Measurements from ENCODE around the gene SIAH1. TPM values are rescaled to one million over a fixed set of nuclear protein-coding genes. Genes with fewer than 3 reads are reported as not detected.

SIAH1 gene
- total and polyA plus RNA-seq, 2 of the 8 experiments (the other 6 are each of a cell fraction or from before 2014, with no cell fraction given): 19.5 to 33.9 TPM

DNA sequence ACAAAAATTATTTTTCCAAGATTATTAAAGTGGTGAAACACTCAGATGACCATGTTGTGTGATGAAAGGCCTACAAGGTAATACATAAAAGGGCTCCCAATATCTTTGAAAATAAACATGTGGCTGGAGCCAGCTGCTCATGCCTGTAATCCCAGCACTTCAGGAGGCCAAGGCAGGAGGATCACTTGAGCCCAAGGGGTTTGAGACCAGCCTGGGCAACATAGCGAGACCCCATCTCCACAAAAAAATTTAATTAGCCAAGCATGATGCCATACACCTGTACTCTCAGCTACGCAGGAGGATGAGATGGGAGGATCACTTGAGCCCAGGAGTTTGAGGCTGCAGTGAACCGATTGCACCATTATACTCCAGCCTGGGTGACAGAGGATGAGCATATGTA lies 26.8 kb downstream of the SIAH1 start:
- 100% methylated on average over 3 of the region's 3 CpGs; no CpG with 5 or more reads in 1 of the 2 experiments for WGBS, 2 experiments (ENCODE audit: extremely low coverage in 1 of 2, insufficient coverage in 1 of 2, insufficient read length in 1 of 2, insufficient replicate concordance in 2 of 2, low coverage in 1 of 2, low lambda C conversion rate in 2 of 2, missing lambda C conversion rate in 1 of 2)
- no peak overlapping the region for H3K9ac ChIP-seq (replicated peaks in 1 of 4; ENCODE audit: extremely low read depth in 1 of 4, low read depth in 3 of 4, low read length in 3 of 4)

More for the DNA sequence above, 26.8 kb downstream of the SIAH1 start:
- no peak overlapping the region for H2BK20ac ChIP-seq (ENCODE audit: low read length)
- H4K8ac ChIP-seq (ENCODE audit: extremely low read depth, insufficient read depth, low read length): no peak overlapping the region
- H2AFZ ChIP-seq (ENCODE audit: low read length): no peak overlapping the region
- H3K27ac ChIP-seq (ENCODE audit: low read depth, low read length): no peak overlapping the region
- no peak overlapping the region for H3K56ac ChIP-seq (replicated peaks; ENCODE audit: insufficient read length, low read depth, low read length)
- FAIRE-seq (no peak), DNase-seq (ENCODE audit: low read depth in 1 of 2, low spot score in 2 of 2) (no peak)
- no peaks in the 10 kb centered on the region; the same call in 1 of the 2 replicates for H3K23me2 ChIP-seq (ENCODE audit: low read depth, low read length)
- H3K36me3 ChIP-seq (ENCODE audit: control insufficient read depth in 2 of 4, insufficient read depth in 4 of 4, low read length in 3 of 4): peaks cover 0 to 13% (median 1%) of the 10 kb centered on the region in 4 experiments; a peak in 3 of 8 replicates
- H2BK12ac ChIP-seq (ENCODE audit: low read depth, low read length): no peak overlapping the region
- no peak overlapping the region for H3K23ac ChIP-seq (ENCODE audit: insufficient read length)
- ChIA-PET POLR2A (ENCODE audit: partially characterized antibody) (interaction anchor here (0.9 to 4.7 kb wide), 2 partner anchors 7 to 12 kb away, joined by 3 to 42 read pairs; no protein-coding TSS in a partner anchor), CTCF (ENCODE audit: partially characterized antibody) (interaction anchor here (1.4 kb wide), 1 partner anchor 11 kb away, joined by 3 read pairs; no protein-coding TSS in a partner anchor)
- H4K5ac ChIP-seq (ENCODE audit: insufficient read length, low read depth, low read length): no peak overlapping the region
- no peak overlapping the region for H3K18ac ChIP-seq (ENCODE audit: extremely low read depth, low read length)
- H3K4me2 ChIP-seq (ENCODE audit: insufficient read depth in 1 of 2, low read depth in 2 of 2, low read length in 2 of 2): no peak overlapping the region
- H2BK15ac ChIP-seq (ENCODE audit: low read length): no peak overlapping the region
- no peak overlapping the region for H4K91ac ChIP-seq (replicated peaks; ENCODE audit: insufficient read length, low read length)
- no peak overlapping the region for H2BK5ac ChIP-seq (ENCODE audit: low read depth, low read length)
- H3K4ac ChIP-seq (replicated peaks; ENCODE audit: insufficient read length, low read depth, low read length): no peak overlapping the region
- peaks cover 0 to 2% (median 0%) of the 10 kb centered on the region in 4 experiments; a peak in 2 of 7 replicates for H3K4me1 ChIP-seq (replicated peaks in 1 of 4; ENCODE audit: control insufficient read depth in 3 of 4, insufficient read depth in 4 of 4, low read length in 3 of 4)
- H2BK120ac ChIP-seq (replicated peaks; ENCODE audit: low read depth, low read length): no peak overlapping the region
- H4K20me1 ChIP-seq (replicated peaks in 1 of 2; ENCODE audit: control insufficient read depth in 1 of 2, insufficient read depth in 2 of 2, low read length in 2 of 2): peaks cover 6 to 15% of the 10 kb centered on the region in 2 experiments
- H3K4me3 ChIP-seq (ENCODE audit: extremely low read depth in 1 of 4, insufficient read depth in 2 of 4, low read depth in 3 of 4, low read length in 4 of 4): no peak overlapping the region
- no peaks in the 10 kb centered on the region for H3K9me3 ChIP-seq (ENCODE audit: insufficient read depth in 2 of 2, low read depth in 1 of 2, low read length in 1 of 2)
- peaks cover 17 to 73% of the 10 kb centered on the region in 2 experiments for H3K79me2 ChIP-seq (ENCODE audit: control insufficient read depth in 1 of 2, insufficient read depth in 2 of 2, low read length in 2 of 2)
- H3K79me1 ChIP-seq (ENCODE audit: low read depth, low read length): peaks cover 7% of the 10 kb centered on the region
- no peaks in the 10 kb centered on the region for H3K27me3 ChIP-seq (replicated peaks in 1 of 4; ENCODE audit: control insufficient read depth in 3 of 4, extremely low read depth in 1 of 4, insufficient read depth in 3 of 4, low read length in 3 of 4)
- no peak overlapping the region for H2AK5ac ChIP-seq (ENCODE audit: low read depth, low read length)
- TF ChIP-seq POLR2AphosphoS5 (IDR thresholded peaks at IDR 0.05; ENCODE audit: low read depth, low read length) (0 out of 2 replicates have a peak, but pooled peaks have one; percentile 12), KDM5A (IDR thresholded peaks at IDR 0.05; ENCODE audit: low read length) (no peak)
- H3K14ac ChIP-seq (ENCODE audit: insufficient read length): no peak overlapping the region

All from H1 (cell line).